Stimulated activated CD4-positive, alpha-beta T cell treated with anti-CD3 and anti-CD28 coated beads, TNF-alpha, amount 100 ng/mL, for 1 hour (primary cell): ENCODE measurements around the gene SCN1A.

Source experiments
- DNase-seq, 3 donors: peaks; one replicate each; pipeline ENCODE4 v3.0.0-alpha.2; 2020; ENCODE audit warnings: low read depth in 3 of 3, low spot score in 1 of 3

SCN1A gene

GRCh38 chr2:166082736-166083135 is 45.1 kb downstream of the SCN1A start:
- no peak for DNase-seq

- no peak for DNase-seq
These were observed 46.0 kb downstream of the SCN1A start for GRCh38 chr2:166081852-166082251.

GRCh38 chr2:166081131-166081632 is 46.6 kb downstream of the SCN1A start:
- no peak for DNase-seq

GRCh38 chr2:166074430-166074829 is 53.4 kb downstream of the SCN1A start:
- no peak for DNase-seq

- no peak for DNase-seq
These were observed 53.8 kb downstream of the SCN1A start for GRCh38 chr2:166074011-166074410.

- DNase-seq: no peak
These were observed 57.6 kb downstream of the SCN1A start for GRCh38 chr2:166070231-166070630.

- DNase-seq: no peak
These were observed 58.8 kb downstream of the SCN1A start for GRCh38 chr2:166068981-166069380.

- no peak for DNase-seq
These were observed 60.6 kb downstream of the SCN1A start for GRCh38 chr2:166067229-166067628.

GRCh38 chr2:166060191-166060590 is 67.6 kb downstream of the SCN1A start:
- no peak for DNase-seq

- no peak for DNase-seq
These were observed 70.3 kb downstream of the SCN1A start for GRCh38 chr2:166057370-166058164.

GRCh38 chr2:166044853-166045483 is 82.9 kb downstream of the SCN1A start:
- no peak for DNase-seq

GRCh38 chr2:166042768-166043390 is 84.9 kb downstream of the SCN1A start:
- no peak for DNase-seq

- no peak for DNase-seq
These were observed 85.5 kb downstream of the SCN1A start for GRCh38 chr2:166042356-166042755.

GRCh38 chr2:166041613-166042012 is 86.2 kb downstream of the SCN1A start:
- no peak for DNase-seq

GRCh38 chr2:166032361-166032760 is 95.5 kb downstream of the SCN1A start:
- no peak for DNase-seq

GRCh38 chr2:166031054-166031453 is 96.8 kb downstream of the SCN1A start:
- DNase-seq: no peak

GRCh38 chr2:166025313-166025712 is 102.5 kb downstream of the SCN1A start:
- DNase-seq: no peak

GRCh38 chr2:166017208-166017607 is 110.6 kb downstream of the SCN1A start:
- no peak for DNase-seq

GRCh38 chr2:166013878-166014277 is 113.9 kb downstream of the SCN1A start:
- DNase-seq: no peak

GRCh38 chr2:166011660-166012059 is 116.2 kb downstream of the SCN1A start:
- no peak for DNase-seq

- DNase-seq: no peak
These were observed 127.4 kb downstream of the SCN1A start for GRCh38 chr2:166000401-166000800.

- no peak for DNase-seq
These were observed 137.0 kb downstream of the SCN1A start for GRCh38 chr2:165990846-165991245.
